ENCODE results near the gene PPIL3. TPM values are rescaled to one million over a fixed set of nuclear protein-coding genes. Genes with fewer than 3 reads are reported as not detected.

Gene PPIL3
- total RNA-seq, 6 donors from 2014 or later: 15.7 to 28.8 (median 19.5) TPM

DNA sequence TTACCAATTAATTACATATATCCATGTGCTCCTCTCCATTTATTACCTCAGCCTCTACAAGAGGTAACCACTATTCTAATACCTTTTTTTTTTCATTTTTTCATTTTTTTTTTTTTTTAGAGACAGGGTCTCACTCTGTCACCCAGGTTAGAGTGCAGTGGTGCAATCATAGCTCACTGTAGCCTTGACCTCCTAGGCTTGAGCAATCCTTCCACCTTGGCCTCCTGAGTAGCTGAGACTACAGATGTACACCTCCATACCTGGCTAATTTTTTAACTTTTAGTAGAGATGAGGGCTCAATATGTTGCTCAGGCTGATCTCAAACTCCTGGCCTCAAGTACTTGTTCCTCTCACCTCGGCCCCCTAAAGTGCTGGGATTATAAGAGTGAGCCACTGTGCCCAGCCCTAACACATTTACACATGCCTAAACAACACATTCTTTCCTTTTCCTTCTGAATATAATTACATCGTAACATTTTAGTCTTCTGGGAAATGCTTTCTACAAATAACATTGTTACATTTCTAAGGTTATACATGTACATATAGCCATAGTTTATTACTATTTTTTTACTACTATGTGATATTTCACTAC is 10.5 kb downstream of the PPIL3 start:
- Histone ChIP-seq H3K4me1 (no peaks in the 10 kb centered on the region), H3K27ac (no peak overlapping the region), H3K27me3 (no peaks in the 10 kb centered on the region), H3K4me3 (no peak overlapping the region), H3K36me3 (peaks cover 20 to 81% (median 40%) of the 10 kb centered on the region in 4 donors), H3K9me3 (no peaks in the 10 kb centered on the region)
- no peak for ATAC-seq (ENCODE audit: low FRiP score in 2 of 2)
- no peak for TF ChIP-seq POLR2AphosphoS5 (IDR thresholded peaks at IDR 0.05)
- TF ChIP-seq CTCF (IDR thresholded peaks at IDR 0.05): no peak
- no peak for TF ChIP-seq EP300 (IDR thresholded peaks at IDR 0.05)
- no peak for TF ChIP-seq POLR2A (IDR thresholded peaks at IDR 0.05)
- no peak for DNase-seq
- WGBS, 2 donors: 92 to 94% methylated on average over 2 of the region's 2 CpGs

DNA sequence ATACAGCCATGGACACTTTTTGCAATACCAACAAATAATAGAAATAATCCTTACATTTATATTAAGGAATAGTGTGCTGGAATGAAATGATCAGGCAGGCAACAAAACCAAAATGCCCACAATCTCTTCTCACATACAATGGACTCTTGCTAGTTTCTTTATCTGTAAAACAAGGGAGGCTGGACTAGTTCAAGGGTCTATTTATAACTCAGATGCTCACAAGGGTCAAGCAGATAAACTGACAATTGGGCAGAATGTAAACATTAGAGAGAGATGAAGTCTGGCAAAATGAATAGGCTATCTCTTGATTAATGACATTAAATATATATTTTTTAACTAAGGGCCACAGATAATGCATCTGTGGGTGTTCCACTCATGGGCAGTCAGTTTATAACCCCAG is 11.4 kb downstream of the PPIL3 start:
- no peak overlapping the region for H3K4me3 ChIP-seq
- no peaks in the 10 kb centered on the region for H3K27me3 ChIP-seq
- no peaks in the 10 kb centered on the region for H3K4me1 ChIP-seq
- no peak for DNase-seq
- H3K9me3 ChIP-seq: no peaks in the 10 kb centered on the region
- ATAC-seq (ENCODE audit: low FRiP score in 2 of 2): no peak
- TF ChIP-seq POLR2A (IDR thresholded peaks at IDR 0.05) (no peak), POLR2AphosphoS5 (IDR thresholded peaks at IDR 0.05) (no peak), EP300 (IDR thresholded peaks at IDR 0.05) (no peak), CTCF (IDR thresholded peaks at IDR 0.05) (no peak)
- H3K36me3 ChIP-seq: peaks cover 19 to 84% (median 41%) of the 10 kb centered on the region in 4 donors
- H3K27ac ChIP-seq: no peak overlapping the region

- DNase-seq: no peak
- Histone ChIP-seq H3K4me1 (peaks cover 0 to 6% (median 0%) of the 10 kb centered on the region in 4 donors), H3K9me3 (no peaks in the 10 kb centered on the region), H3K27ac (no peak overlapping the region), H3K27me3 (no peaks in the 10 kb centered on the region), H3K36me3 (peaks cover 7 to 68% (median 26%) of the 10 kb centered on the region in 4 donors), H3K4me3 (no peak overlapping the region)
- WGBS, 2 donors: 92 to 94% methylated on average over 6 of the region's 6 CpGs
- no peak for TF ChIP-seq CTCF (IDR thresholded peaks at IDR 0.05)
- TF ChIP-seq EP300 (IDR thresholded peaks at IDR 0.05): no peak
- no peak for TF ChIP-seq POLR2A (IDR thresholded peaks at IDR 0.05)
- TF ChIP-seq POLR2AphosphoS5 (IDR thresholded peaks at IDR 0.05): no peak
- no peak for ATAC-seq (ENCODE audit: low FRiP score in 2 of 2)
These were observed 15.3 kb downstream of the PPIL3 start for GRCh38 chr2:200873560-200873959.

DNA sequence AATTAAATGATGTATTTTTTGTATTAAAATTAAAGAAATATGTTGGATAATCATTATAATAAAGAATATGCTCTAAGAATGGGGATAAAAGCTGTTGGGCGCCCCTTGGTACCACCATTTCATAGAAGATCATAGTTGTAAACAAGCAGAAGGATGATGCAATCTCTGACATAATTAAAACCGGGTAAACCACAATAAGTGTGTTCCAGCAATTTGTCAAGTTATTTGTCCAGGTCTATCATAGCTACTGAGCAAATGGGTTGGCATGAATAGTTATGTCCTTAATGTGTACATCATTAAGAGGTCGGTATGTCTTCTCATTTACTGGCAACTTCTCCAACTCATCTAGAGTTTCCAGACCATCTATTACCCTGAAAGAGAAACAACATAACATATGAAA is 17.7 kb downstream of the PPIL3 start:
- ATAC-seq (ENCODE audit: low FRiP score in 2 of 2) (no peak), DNase-seq (no peak)
- TF ChIP-seq CTCF (IDR thresholded peaks at IDR 0.05) (no peak), POLR2AphosphoS5 (IDR thresholded peaks at IDR 0.05) (no peak), POLR2A (IDR thresholded peaks at IDR 0.05) (no peak), EP300 (IDR thresholded peaks at IDR 0.05) (no peak)
- no peaks in the 10 kb centered on the region for H3K9me3 ChIP-seq
- H3K27me3 ChIP-seq: no peaks in the 10 kb centered on the region
- H3K27ac ChIP-seq: no peak overlapping the region
- H3K4me1 ChIP-seq: peaks cover 3 to 16% (median 11%) of the 10 kb centered on the region in 4 donors
- no peak overlapping the region for H3K4me3 ChIP-seq
- WGBS, 2 donors: 68 to 71% methylated on average over 3 of the region's 3 CpGs
- peaks cover 5 to 50% (median 18%) of the 10 kb centered on the region in 4 donors for H3K36me3 ChIP-seq

- peaks cover 0 to 29% (median 4%) of the 10 kb centered on the region in 4 donors for H3K36me3 ChIP-seq
- no peak for TF ChIP-seq POLR2AphosphoS5 (IDR thresholded peaks at IDR 0.05)
- TF ChIP-seq EP300 (IDR thresholded peaks at IDR 0.05): no peak
- TF ChIP-seq POLR2A (IDR thresholded peaks at IDR 0.05): no peak
- no peak for TF ChIP-seq CTCF (IDR thresholded peaks at IDR 0.05)
- no peaks in the 10 kb centered on the region for H3K9me3 ChIP-seq
- H3K4me1 ChIP-seq: peaks cover 12 to 30% (median 20%) of the 10 kb centered on the region in 4 donors
- ATAC-seq (ENCODE audit: low FRiP score in 2 of 2) (no peak), DNase-seq (no peak)
- no peaks in the 10 kb centered on the region for H3K27me3 ChIP-seq
- no peak overlapping the region for H3K27ac ChIP-seq
- no peak overlapping the region for H3K4me3 ChIP-seq
- WGBS, 2 donors: 72 to 81% methylated on average over 2 of the region's 2 CpGs
These were observed 19.9 kb downstream of the PPIL3 start for GRCh38 chr2:200869014-200869413.

Measured in upper lobe of left lung (tissue), 6 donors.